PFSK-1 (cell line): Measurements from ENCODE around the gene FAM3B.

Experiments used
- FOXP2 ChIP-seq: optimal IDR thresholded peaks from 2 replicates; pipeline ENCODE3; 2011; ENCODE audit warnings: borderline replicate concordance, control low read depth, inconsistent platforms; ENCODE audit not compliant: insufficient read depth; ENCODE audit errors: extremely low read length, extremely low read depth
- POLR2AphosphoS5 ChIP-seq: IDR thresholded peaks from 2 replicates; pipeline ENCODE4 v1.6.1; 2012; ENCODE audit warnings: low read depth, mild to moderate bottlenecking, control low read depth, low read length, moderate library complexity
- SIN3A ChIP-seq: IDR thresholded peaks from 2 replicates; pipeline ENCODE4 v1.6.1; 2012; ENCODE audit warnings: mild to moderate bottlenecking, low read length, moderate library complexity, borderline replicate concordance; ENCODE audit not compliant: insufficient read depth
- TAF1 ChIP-seq: IDR thresholded peaks from 2 replicates; pipeline ENCODE4 v1.6.1; 2012; ENCODE audit warnings: low read length, control low read depth, borderline replicate concordance; ENCODE audit not compliant: insufficient read depth
- TF ChIP-seq, protein P1 (sequence below), 2 experiments: IDR thresholded peaks; 2 replicates each; pipeline versions ENCODE4 v1.6.1 to v1.8.0; 2011 to 2012; ENCODE audit warnings: low read depth in 2 of 2, low read length in 2 of 2, control low read depth in 1 of 2, inconsistent platforms in 1 of 2, mild to moderate bottlenecking in 1 of 2, moderate library complexity in 1 of 2; ENCODE audit not compliant: insufficient read depth in 1 of 2

Gene FAM3B

DNA sequence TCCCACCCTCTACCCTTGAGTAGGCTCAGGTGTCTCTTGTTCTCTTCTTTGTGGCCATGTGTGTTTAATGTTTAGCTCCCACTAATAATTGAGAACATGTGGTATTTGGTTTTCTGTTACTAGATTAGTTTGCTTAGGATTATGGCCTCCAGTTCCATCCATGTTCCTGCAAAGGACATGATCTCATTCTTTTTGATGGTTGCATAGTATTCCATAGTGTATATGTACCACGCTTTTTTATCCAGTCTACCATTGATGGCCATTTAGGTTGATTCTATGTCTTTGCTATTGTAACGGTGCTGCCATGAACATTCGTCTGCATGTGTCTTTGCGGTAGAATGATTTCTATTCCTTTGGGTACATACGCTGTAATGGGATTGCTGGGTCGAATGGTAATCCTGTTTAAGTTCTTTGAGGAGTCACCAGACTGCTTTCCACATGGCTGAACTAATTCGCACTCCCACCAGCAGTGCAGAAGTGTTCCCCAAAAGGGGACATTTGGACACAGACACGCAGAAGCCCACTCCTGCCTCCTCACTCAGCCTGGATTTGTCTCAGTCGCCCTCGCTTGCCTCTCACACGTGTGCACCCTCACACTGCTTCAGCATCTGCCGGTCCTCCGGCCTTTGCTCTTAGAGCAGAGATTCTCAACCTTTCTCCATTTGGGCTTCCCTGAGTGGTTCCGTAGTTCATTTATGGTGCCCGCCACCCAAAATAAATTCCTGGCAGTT, 48.9 kb downstream of the FAM3B start:
- TF ChIP-seq, protein P1, sequence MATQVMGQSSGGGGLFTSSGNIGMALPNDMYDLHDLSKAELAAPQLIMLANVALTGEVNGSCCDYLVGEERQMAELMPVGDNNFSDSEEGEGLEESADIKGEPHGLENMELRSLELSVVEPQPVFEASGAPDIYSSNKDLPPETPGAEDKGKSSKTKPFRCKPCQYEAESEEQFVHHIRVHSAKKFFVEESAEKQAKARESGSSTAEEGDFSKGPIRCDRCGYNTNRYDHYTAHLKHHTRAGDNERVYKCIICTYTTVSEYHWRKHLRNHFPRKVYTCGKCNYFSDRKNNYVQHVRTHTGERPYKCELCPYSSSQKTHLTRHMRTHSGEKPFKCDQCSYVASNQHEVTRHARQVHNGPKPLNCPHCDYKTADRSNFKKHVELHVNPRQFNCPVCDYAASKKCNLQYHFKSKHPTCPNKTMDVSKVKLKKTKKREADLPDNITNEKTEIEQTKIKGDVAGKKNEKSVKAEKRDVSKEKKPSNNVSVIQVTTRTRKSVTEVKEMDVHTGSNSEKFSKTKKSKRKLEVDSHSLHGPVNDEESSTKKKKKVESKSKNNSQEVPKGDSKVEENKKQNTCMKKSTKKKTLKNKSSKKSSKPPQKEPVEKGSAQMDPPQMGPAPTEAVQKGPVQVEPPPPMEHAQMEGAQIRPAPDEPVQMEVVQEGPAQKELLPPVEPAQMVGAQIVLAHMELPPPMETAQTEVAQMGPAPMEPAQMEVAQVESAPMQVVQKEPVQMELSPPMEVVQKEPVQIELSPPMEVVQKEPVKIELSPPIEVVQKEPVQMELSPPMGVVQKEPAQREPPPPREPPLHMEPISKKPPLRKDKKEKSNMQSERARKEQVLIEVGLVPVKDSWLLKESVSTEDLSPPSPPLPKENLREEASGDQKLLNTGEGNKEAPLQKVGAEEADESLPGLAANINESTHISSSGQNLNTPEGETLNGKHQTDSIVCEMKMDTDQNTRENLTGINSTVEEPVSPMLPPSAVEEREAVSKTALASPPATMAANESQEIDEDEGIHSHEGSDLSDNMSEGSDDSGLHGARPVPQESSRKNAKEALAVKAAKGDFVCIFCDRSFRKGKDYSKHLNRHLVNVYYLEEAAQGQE (IDR thresholded peaks at IDR 0.05; ENCODE audit: insufficient read depth in 1 of 2, low read depth in 2 of 2, low read length in 2 of 2) = no peak
- TF ChIP-seq POLR2AphosphoS5 (no peak), TAF1 (no peak), FOXP2 (no peak)

- TF ChIP-seq, protein P1 (IDR thresholded peaks at IDR 0.05; ENCODE audit: insufficient read depth in 1 of 2, low read depth in 2 of 2, low read length in 2 of 2) = no peak
- no peak for TF ChIP-seq SIN3A
Measured at GRCh38 chr21:41366522-41367151, 50.0 kb downstream of the FAM3B start.

DNA sequence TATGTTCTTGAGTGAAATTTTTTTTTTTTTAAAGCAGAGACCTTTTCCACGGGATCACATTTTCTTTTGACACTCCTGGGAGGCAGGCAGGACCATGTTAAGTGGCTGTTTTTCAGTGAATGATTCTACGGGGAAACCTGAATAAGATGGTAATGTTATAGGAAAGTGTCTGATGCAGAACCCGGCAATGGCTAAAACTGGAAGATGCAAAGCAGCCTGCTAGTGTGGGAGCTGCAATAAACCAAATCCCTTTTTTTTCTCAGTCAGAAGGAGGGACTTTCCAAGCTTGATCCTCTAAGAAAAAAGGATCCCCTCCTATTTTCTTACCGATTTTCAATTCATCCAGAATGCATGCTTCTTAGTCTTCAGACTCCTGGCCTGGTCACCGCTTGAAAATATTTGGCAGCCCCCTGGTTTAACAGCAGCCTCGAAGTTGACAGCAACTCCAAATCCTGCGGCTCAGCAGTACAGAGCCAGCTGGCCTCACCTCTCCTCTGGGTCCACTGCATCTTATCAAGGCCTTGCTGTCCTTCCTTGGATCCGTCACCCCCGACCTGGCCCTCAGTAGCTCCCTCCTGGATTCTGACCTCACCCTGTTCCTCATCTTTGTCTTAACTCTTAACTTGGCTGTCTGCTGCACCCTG, 50.8 kb downstream of the FAM3B start:
- TF ChIP-seq, protein P1 (IDR thresholded peaks at IDR 0.05; ENCODE audit: insufficient read depth in 1 of 2, low read depth in 2 of 2, low read length in 2 of 2) = no peak
- no peak for TF ChIP-seq POLR2AphosphoS5
- TF ChIP-seq SIN3A = no peak
- TF ChIP-seq TAF1 = no peak
- no peak for TF ChIP-seq FOXP2

DNA sequence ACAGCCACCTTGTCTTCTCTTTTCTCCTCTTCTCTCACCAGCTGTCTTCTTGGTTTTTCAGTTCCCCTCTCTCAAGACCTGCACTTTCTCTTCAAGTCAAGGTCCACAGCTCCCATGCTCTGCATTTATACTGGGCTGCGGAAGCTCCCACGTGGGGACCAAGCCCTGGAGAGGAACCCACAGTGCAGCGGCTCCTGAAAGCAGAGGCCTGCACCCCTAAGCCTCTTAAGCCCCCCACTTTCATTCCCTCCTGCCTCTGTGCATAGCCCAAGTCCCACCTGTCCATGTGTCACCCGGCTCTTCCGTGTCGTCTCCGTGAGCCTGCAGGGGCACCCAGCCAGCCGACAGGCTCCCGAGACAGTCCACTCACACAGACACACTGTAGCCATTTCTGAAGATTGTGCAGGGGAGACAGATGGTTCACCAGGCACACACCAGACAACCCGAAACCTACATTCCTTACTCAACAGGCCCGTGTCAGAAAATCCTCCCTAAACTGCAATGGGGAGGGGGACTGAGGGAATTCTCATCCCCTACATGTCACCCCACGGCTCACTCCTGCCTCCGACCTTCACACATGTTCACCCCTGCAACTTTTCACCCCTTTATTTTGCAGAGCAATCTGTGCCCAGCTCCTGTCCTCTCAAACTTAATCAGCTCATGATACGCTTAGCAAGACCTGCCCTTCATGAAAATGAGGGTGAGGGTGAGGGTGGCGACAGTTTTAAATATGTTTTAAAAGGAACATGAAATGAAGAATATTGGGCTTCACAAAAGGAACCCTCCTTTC, 51.5 kb downstream of the FAM3B start:
- TF ChIP-seq TAF1 = no peak
- no peak for TF ChIP-seq FOXP2
- TF ChIP-seq, protein P1 (IDR thresholded peaks at IDR 0.05; ENCODE audit: insufficient read depth in 1 of 2, low read depth in 2 of 2, low read length in 2 of 2) = no peak
- no peak for TF ChIP-seq SIN3A
- TF ChIP-seq POLR2AphosphoS5 = no peak
